ENCODE results near the gene SFMBT2. TPM values are rescaled to one million over a fixed set of nuclear protein-coding genes. Genes with fewer than 3 reads are reported as not detected.

Gene SFMBT2
- total and polyA plus RNA-seq, 2 of the 4 experiments (the other 2 are of a cell fraction), result 0.70 to 1.3 TPM

GRCh38 chr10:7185367-7185690 is 225.5 kb downstream of the SFMBT2 start:
- Histone ChIP-seq H3K9me1 (ENCODE audit: insufficient read depth, low read length) (no peaks in the 10 kb centered on the region), H2AK5ac (ENCODE audit: low read depth, low read length) (no peak overlapping the region), H3K27ac (ENCODE audit: insufficient read depth, low read length) (no peak overlapping the region), H3K36me3 (ENCODE audit: control insufficient read depth, insufficient read depth, low read length) (no peaks in the 10 kb centered on the region), H3K9ac (ENCODE audit: low read depth, low read length) (no peak overlapping the region), H2BK120ac (ENCODE audit: low read depth, low read length) (no peak overlapping the region), H3K79me1 (ENCODE audit: low read depth in 1 of 2, low read length in 2 of 2) (no peaks in the 10 kb centered on the region), H4K5ac (ENCODE audit: low read depth, low read length) (no peak overlapping the region), H3K4ac (ENCODE audit: low read depth, low read length) (no peak overlapping the region), H2BK15ac (ENCODE audit: low read depth, low read length) (no peak overlapping the region), H3K4me2 (ENCODE audit: low read depth, low read length) (no peak overlapping the region), H4K91ac (ENCODE audit: insufficient read depth, low read depth, low read length) (no peak overlapping the region), H3K9me3 (ENCODE audit: control insufficient read depth, insufficient read depth, low read length) (no peaks in the 10 kb centered on the region), H3K4me1 (ENCODE audit: control insufficient read depth, insufficient read depth, low read length) (no peaks in the 10 kb centered on the region), H2BK5ac (ENCODE audit: low read depth, low read length, poor library complexity, severe bottlenecking) (no peak overlapping the region), H3K4me3 (ENCODE audit: insufficient read depth, low read depth, low read length) (no peak overlapping the region), H4K8ac (ENCODE audit: low read depth in 2 of 2, low read length in 2 of 2) (no peak overlapping the region), H4K20me1 (ENCODE audit: insufficient read depth, low read length) (no peaks in the 10 kb centered on the region), H3K56ac (ENCODE audit: extremely low read depth, insufficient read depth, low read length) (no peak overlapping the region), H3K27me3 (ENCODE audit: control insufficient read depth, insufficient read depth, low read length) (no peaks in the 10 kb centered on the region), H2AFZ (replicated peaks; ENCODE audit: low read length, poor library complexity) (no peak overlapping the region), H2BK20ac (ENCODE audit: low read depth, low read length) (no peak overlapping the region), H3K23ac (ENCODE audit: low read depth, low read length) (no peak overlapping the region), H2AK9ac (replicated peaks; ENCODE audit: low read depth, low read length, poor library complexity) (no peak overlapping the region), H3K18ac (ENCODE audit: low read depth, low read length) (no peak overlapping the region), H3K14ac (replicated peaks; ENCODE audit: low read depth, low read length) (no peak overlapping the region)
- BruUV-seq (replicated peaks), result no TSS peak
- in situ Hi-C loops (cut with MboI; ENCODE audit: low sequenced_read_pairs) (no loop called here), dilution Hi-C loops (cut with HindIII; ENCODE audit: low sequenced_read_pairs, unreplicated experiment) (no loop called here), intact Hi-C loops (cut with micrococcal nuclease) (no loop called here)
- WGBS, 2 experiments (ENCODE audit: extremely low coverage in 2 of 2, insufficient read length in 1 of 2), result 100% methylated on average over 1 of the region's 4 CpGs; no CpG with 5 or more reads in 1 of the 2 experiments
- ATAC-seq (ENCODE audit: low read depth) (no peak), DNase-seq (no peak)
- TF ChIP-seq ELK1 (IDR thresholded peaks at IDR 0.05; ENCODE audit: borderline replicate concordance, low read depth, low read length), result no peak
- TF ChIP-seq MAZ (IDR thresholded peaks at IDR 0.05; ENCODE audit: borderline replicate concordance, low read depth, low read length), result no peak
- TF ChIP-seq RFX5 (IDR thresholded peaks at IDR 0.05; ENCODE audit: low read depth, low read length), result no peak
- no peak for TF ChIP-seq CHD1 (IDR thresholded peaks at IDR 0.05; ENCODE audit: low read depth, low read length)
- TF ChIP-seq, protein P1, sequence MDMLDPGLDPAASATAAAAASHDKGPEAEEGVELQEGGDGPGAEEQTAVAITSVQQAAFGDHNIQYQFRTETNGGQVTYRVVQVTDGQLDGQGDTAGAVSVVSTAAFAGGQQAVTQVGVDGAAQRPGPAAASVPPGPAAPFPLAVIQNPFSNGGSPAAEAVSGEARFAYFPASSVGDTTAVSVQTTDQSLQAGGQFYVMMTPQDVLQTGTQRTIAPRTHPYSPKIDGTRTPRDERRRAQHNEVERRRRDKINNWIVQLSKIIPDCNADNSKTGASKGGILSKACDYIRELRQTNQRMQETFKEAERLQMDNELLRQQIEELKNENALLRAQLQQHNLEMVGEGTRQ (IDR thresholded peaks at IDR 0.05; ENCODE audit: low read depth, low read length), result no peak
- no peak for TF ChIP-seq NFE2L2 (IDR thresholded peaks at IDR 0.05; ENCODE audit: low read depth, low read length)
- no peak for TF ChIP-seq RAD21 (IDR thresholded peaks at IDR 0.05; ENCODE audit: low read length)
- no peak for TF ChIP-seq BHLHE40 (IDR thresholded peaks at IDR 0.05; ENCODE audit: low read depth, low read length)
- no peak for TF ChIP-seq CEBPB (IDR thresholded peaks at IDR 0.05; ENCODE audit: low read depth, low read length)
- TF ChIP-seq, protein P2, sequence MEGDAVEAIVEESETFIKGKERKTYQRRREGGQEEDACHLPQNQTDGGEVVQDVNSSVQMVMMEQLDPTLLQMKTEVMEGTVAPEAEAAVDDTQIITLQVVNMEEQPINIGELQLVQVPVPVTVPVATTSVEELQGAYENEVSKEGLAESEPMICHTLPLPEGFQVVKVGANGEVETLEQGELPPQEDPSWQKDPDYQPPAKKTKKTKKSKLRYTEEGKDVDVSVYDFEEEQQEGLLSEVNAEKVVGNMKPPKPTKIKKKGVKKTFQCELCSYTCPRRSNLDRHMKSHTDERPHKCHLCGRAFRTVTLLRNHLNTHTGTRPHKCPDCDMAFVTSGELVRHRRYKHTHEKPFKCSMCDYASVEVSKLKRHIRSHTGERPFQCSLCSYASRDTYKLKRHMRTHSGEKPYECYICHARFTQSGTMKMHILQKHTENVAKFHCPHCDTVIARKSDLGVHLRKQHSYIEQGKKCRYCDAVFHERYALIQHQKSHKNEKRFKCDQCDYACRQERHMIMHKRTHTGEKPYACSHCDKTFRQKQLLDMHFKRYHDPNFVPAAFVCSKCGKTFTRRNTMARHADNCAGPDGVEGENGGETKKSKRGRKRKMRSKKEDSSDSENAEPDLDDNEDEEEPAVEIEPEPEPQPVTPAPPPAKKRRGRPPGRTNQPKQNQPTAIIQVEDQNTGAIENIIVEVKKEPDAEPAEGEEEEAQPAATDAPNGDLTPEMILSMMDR (conservative IDR thresholded peaks at IDR 0.05; ENCODE audit: low read depth, low read length), result no peak
- no peak for TF ChIP-seq FOS (IDR thresholded peaks at IDR 0.05; ENCODE audit: low read depth, low read length)
- no peak for TF ChIP-seq SMC3 (IDR thresholded peaks at IDR 0.05; ENCODE audit: low read depth, low read length)
- POLR2A ChIA-PET (ENCODE audit: unreplicated experiment), result no interaction called here
- CTCF ChIA-PET, result no interaction called here

Data from IMR-90 (cell line).